RWPE1 (cell line): ENCODE data around the gene KCNMA1.
"Not testable (repeated sequence)": the region's sequence is repeated elsewhere in the genome, so short reads cannot be mapped to it uniquely, and the experiment has no call there.

Experiments
- CTCF ChIA-PET: fragments of 350-600 bp; sonication (Branson Sonifier 250); formaldehyde crosslinking; extraction: SDS; loops from one replicate; lab custom pipeline; 2021; lab: Yijun Ruan, JAX
- POLR2A ChIA-PET: fragments of 400-600 bp; formaldehyde crosslinking; extraction: SDS; loops from one replicate; lab custom pipeline; 2020; ENCODE audit warnings: antibody characterized with exemption; ENCODE audit not compliant: low non-redundant PET; lab: Yijun Ruan, JAX
- DNase-seq: peaks from one replicate; pipeline ENCODE4 v3.0.0; 2012; ENCODE audit warnings: low spot score
- H3K27ac ChIP-seq: fragments of 450-650 bp; 2 replicates; pipeline ENCODE4 v1.5.1; 2017
- TF ChIP-seq, protein P1 (sequence below): fragments of 450-650 bp; conservative IDR thresholded peaks from 2 replicates; pipeline ENCODE4 v1.5.1; 2017; ENCODE audit warnings: low read depth, mild to moderate bottlenecking

Gene KCNMA1

GRCh38 chr10:77417806-77418640 lies 219.6 kb downstream of the KCNMA1 start:
- CTCF ChIA-PET = no interaction called here
- POLR2A ChIA-PET = no interaction called here
- peak overlapping the region; percentile 36 for H3K27ac ChIP-seq
- no peak for DNase-seq
- TF ChIP-seq, protein P1, sequence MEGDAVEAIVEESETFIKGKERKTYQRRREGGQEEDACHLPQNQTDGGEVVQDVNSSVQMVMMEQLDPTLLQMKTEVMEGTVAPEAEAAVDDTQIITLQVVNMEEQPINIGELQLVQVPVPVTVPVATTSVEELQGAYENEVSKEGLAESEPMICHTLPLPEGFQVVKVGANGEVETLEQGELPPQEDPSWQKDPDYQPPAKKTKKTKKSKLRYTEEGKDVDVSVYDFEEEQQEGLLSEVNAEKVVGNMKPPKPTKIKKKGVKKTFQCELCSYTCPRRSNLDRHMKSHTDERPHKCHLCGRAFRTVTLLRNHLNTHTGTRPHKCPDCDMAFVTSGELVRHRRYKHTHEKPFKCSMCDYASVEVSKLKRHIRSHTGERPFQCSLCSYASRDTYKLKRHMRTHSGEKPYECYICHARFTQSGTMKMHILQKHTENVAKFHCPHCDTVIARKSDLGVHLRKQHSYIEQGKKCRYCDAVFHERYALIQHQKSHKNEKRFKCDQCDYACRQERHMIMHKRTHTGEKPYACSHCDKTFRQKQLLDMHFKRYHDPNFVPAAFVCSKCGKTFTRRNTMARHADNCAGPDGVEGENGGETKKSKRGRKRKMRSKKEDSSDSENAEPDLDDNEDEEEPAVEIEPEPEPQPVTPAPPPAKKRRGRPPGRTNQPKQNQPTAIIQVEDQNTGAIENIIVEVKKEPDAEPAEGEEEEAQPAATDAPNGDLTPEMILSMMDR = no peak

- CTCF ChIA-PET = no interaction called here
Measured at GRCh38 chr10:77417359-77417758, 220.2 kb downstream of the KCNMA1 start.

GRCh38 chr10:77416311-77417135 lies 221.1 kb downstream of the KCNMA1 start:
- ChIA-PET POLR2A (interaction anchor here (0.7 kb wide), 1 partner anchor 333 kb away, joined by 4 read pairs; no protein-coding TSS in a partner anchor), CTCF (no interaction called here)
- DNase-seq = peak; percentile 34
- TF ChIP-seq, protein P1 = no peak
- H3K27ac ChIP-seq = peak overlapping the region; percentile 84

More at GRCh38 chr10:77417359-77417758, 220.2 kb downstream of the KCNMA1 start:
- DNase-seq = no peak
- POLR2A ChIA-PET = no interaction called here
- peak overlapping the region; percentile 36; the same call in 1 of the 2 replicates for H3K27ac ChIP-seq
- TF ChIP-seq, protein P1 = no peak

DNA sequence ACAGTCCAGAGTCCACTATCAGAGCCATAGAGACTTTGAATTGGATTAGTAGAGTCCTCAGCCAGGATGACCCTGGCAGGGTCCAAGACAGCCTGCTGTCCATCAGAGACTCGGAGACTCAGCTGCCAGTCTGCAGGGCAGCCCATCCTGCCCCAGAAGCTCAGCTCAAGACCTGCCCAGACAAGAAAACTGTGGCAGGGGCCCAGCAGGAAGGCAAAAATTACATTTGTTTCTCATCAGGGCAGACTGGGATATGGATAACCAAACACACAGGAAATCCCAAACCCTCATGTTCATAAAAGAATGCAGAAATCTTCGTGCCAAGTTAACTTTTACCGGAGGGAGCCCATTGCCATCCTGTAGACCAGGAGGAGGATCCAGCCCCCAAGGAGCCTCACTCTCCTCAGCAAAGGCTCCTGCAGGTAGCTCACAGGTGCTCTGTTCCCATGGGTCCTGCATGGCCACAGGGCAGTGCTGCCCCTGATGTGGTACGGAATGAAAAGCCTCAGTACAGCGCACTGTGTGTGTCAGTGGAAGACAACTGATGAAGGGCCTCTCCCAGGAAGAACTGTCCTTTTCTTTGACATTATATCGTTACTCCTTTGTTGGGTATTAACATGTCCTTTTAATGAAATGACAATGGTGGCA lies 222.2 kb downstream of the KCNMA1 start:
- CTCF ChIA-PET = no interaction called here
- TF ChIP-seq, protein P1 = no peak
- peak; percentile 59 for DNase-seq
- POLR2A ChIA-PET = no interaction called here
- peak overlapping the region; percentile 84 for H3K27ac ChIP-seq

DNA sequence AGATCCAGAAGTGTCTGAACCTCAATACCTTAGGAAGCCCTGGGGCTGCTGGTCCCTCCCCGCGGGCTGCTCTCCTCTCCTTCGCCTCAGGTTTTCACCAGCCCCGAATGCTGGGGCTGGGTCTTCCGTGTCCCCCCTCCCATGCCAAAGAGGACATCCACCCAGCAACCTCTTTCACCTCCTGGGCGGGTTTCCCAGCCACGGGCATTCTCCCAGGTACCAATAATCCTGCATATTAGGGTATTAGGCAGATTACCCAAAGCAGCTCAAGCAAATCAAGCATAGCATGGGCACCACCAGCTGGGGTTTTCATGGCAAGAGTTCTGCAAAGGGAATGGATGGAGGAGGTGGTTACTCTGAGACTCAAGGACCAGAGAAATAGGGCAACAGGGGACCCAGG lies 224.4 kb downstream of the KCNMA1 start:
- H3K27ac ChIP-seq = peak overlapping the region; percentile 4; the same call in 1 of the 2 replicates
- CTCF ChIA-PET = interaction anchor here (0.7 to 0.8 kb wide), 2 partner anchors 15 to 298 kb away, joined by 3 to 4 read pairs; no protein-coding TSS in a partner anchor
- TF ChIP-seq, protein P1 = no peak
- DNase-seq = no peak
- POLR2A ChIA-PET = no interaction called here

GRCh38 chr10:77412573-77413133 lies 225.0 kb downstream of the KCNMA1 start:
- CTCF ChIA-PET = interaction anchor here (0.6 to 0.8 kb wide), 2 partner anchors 13 to 298 kb away, joined by 3 read pairs; no protein-coding TSS in a partner anchor
- H3K27ac ChIP-seq = peak overlapping the region; percentile 4; the same call in 1 of the 2 replicates
- DNase-seq, POLR2A ChIA-PET: not testable (repeated sequence)
